MCF 10A (cell line): ENCODE results near the gene MDC1. TPM values are rescaled to one million over a fixed set of nuclear protein-coding genes. Genes with fewer than 3 reads are reported as not detected.

ENCODE experiments used
- BruUV-seq: library from RNA; stranded (reverse); fragments of 400-500 nt; replicated peaks from 2 replicates; lab custom pipeline; 2021; lab: Mats Ljungman, UMichigan
- CTCF ChIA-PET: fragments of 300-600 bp; sonication (Branson Sonifier 250); formaldehyde crosslinking; extraction: SDS; loops from one replicate; lab custom pipeline; 2021; ENCODE audit warnings: antibody characterized with exemption, inconsistent platforms; lab: Yijun Ruan, JAX
- POLR2A ChIA-PET: fragments of 300-600, 350-650 bp; sonication (Branson Sonifier 250); formaldehyde crosslinking; extraction: SDS; loops from one replicate; lab custom pipeline; 2020; ENCODE audit warnings: antibody characterized with exemption, inconsistent platforms; lab: Yijun Ruan, JAX
- DNase-seq: peaks from one replicate; pipeline ENCODE4 v3.0.0-alpha.2; 2018; ENCODE audit not compliant: unreplicated experiment
- H3K27ac Mint-ChIP-seq: one replicate; pipeline ENCODE4 v1.8.0; 2022; ENCODE audit warnings: mild to moderate bottlenecking, low read depth, mixed read lengths; ENCODE audit not compliant: unreplicated experiment
- H3K27me3 Mint-ChIP-seq: one replicate; pipeline ENCODE4 v1.8.0; 2022; ENCODE audit warnings: mixed read lengths; ENCODE audit not compliant: insufficient read depth, unreplicated experiment
- H3K36me3 Mint-ChIP-seq: one replicate; pipeline ENCODE4 v1.8.0; 2022; ENCODE audit warnings: mild to moderate bottlenecking, moderate library complexity, mixed read lengths; ENCODE audit not compliant: insufficient read depth, unreplicated experiment
- H3K4me1 Mint-ChIP-seq: one replicate; pipeline ENCODE4 v1.8.0; 2022; ENCODE audit warnings: mixed read lengths; ENCODE audit not compliant: insufficient read depth, unreplicated experiment
- H3K4me3 Mint-ChIP-seq: one replicate; pipeline ENCODE4 v1.8.0; 2022; ENCODE audit warnings: mild to moderate bottlenecking, moderate library complexity, mixed read lengths; ENCODE audit not compliant: unreplicated experiment
- H3K9me3 Mint-ChIP-seq: one replicate; pipeline ENCODE4 v1.8.0; 2022; ENCODE audit warnings: mixed read lengths; ENCODE audit not compliant: unreplicated experiment
- CTCF ChIP-seq: fragments of 200-600 bp; IDR thresholded peaks from one replicate; pipeline ENCODE4 v1.8.0; 2022; ENCODE audit warnings: antibody characterized with exemption, mild to moderate bottlenecking; ENCODE audit not compliant: unreplicated experiment
- intact Hi-C: fragments of 100-400 bp; cut with micrococcal nuclease; formaldehyde crosslinking; loops from 2 replicates; pipeline ENCODE4 v1.14.1; 2022
- total RNA-seq: library from RNA; stranded (reverse); gene quantifications from 2 replicates; pipeline ENCODE4 v1.2.3, GENCODE V29; 2022

The MDC1 gene
- total RNA-seq, 1 experiment from 2014 or later, result 50.6 TPM

- Mint-ChIP-seq H3K9me3 (no peaks in the 10 kb centered on the region), H3K4me3 (no peak overlapping the region), H3K27ac (no peak overlapping the region), H3K36me3 (peaks cover 60% of the 10 kb centered on the region), H3K27me3 (no peaks in the 10 kb centered on the region), H3K4me1 (peaks cover 7% of the 10 kb centered on the region)
- DNase-seq, result peak; percentile 91
- TF ChIP-seq CTCF, result peak; percentile 86
- POLR2A ChIA-PET, result interaction anchor here (0.6 to 4.5 kb wide), 30 partner anchors 9 to 214 kb away, joined by 3 to 38 read pairs (median 6); partner anchors contain the start of genes C6orf136, DDR1, DHX16 and FLOT1
- no TSS peak for BruUV-seq
- CTCF ChIA-PET, result interaction anchor here (0.6 to 20.7 kb wide), 49 partner anchors 9 to 462 kb away, joined by 3 to 537 read pairs (median 4); partner anchors contain the start of genes DHX16, FLOT1, MDC1 and NRM
- intact Hi-C loops, result no loop called here
These were observed 13.7 kb upstream of the MDC1 start for GRCh38 chr6:30730601-30731435.

DNA sequence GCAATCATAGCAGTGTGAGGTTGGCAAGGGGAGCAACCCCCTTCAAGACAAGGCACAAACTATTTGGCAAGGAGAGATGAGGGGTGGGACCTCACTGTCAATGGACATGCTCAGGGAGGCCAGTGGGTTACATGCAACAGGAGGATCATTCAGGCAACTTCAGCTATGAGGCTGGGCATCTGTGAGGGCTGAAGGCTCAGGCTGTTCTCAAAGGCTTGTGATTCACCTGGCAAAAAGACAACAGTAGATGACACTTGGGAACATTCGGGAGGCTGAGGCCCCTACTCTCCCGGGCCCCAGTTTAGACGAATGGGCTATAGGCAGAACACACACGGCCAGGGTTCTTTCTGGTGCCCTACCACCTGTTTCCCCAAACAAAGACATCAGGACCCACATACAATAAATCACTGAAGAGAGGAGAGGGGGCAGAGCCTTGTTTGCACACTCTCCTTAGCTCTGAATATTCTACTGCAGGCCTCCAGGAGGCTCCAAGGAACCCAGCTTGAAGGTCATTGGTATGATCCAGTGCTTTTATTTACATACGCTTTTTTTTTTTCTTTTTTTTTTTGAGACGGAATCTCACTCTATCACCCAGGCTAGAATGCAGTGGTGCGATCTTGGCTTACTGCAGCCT, 11.0 kb upstream of the MDC1 start:
- Mint-ChIP-seq H3K36me3 (peaks cover 68% of the 10 kb centered on the region), H3K27me3 (no peaks in the 10 kb centered on the region), H3K27ac (no peak overlapping the region), H3K4me3 (no peak overlapping the region), H3K4me1 (peaks cover 29% of the 10 kb centered on the region), H3K9me3 (no peaks in the 10 kb centered on the region)
- intact Hi-C loops, result no loop called here
- TF ChIP-seq CTCF, result no peak
- ChIA-PET POLR2A (interaction anchor here (0.6 to 13.6 kb wide), 6 partner anchors 10 to 157 kb away, joined by 3 to 251 read pairs (median 18); partner anchors contain the start of genes ABCF1 and DHX16), CTCF (interaction anchor here (0.6 to 20.7 kb wide), 9 partner anchors 12 to 359 kb away, joined by 3 to 537 read pairs (median 4); partner anchors contain the start of gene DHX16)
- BruUV-seq, result no TSS peak
- no peak for DNase-seq

DNA sequence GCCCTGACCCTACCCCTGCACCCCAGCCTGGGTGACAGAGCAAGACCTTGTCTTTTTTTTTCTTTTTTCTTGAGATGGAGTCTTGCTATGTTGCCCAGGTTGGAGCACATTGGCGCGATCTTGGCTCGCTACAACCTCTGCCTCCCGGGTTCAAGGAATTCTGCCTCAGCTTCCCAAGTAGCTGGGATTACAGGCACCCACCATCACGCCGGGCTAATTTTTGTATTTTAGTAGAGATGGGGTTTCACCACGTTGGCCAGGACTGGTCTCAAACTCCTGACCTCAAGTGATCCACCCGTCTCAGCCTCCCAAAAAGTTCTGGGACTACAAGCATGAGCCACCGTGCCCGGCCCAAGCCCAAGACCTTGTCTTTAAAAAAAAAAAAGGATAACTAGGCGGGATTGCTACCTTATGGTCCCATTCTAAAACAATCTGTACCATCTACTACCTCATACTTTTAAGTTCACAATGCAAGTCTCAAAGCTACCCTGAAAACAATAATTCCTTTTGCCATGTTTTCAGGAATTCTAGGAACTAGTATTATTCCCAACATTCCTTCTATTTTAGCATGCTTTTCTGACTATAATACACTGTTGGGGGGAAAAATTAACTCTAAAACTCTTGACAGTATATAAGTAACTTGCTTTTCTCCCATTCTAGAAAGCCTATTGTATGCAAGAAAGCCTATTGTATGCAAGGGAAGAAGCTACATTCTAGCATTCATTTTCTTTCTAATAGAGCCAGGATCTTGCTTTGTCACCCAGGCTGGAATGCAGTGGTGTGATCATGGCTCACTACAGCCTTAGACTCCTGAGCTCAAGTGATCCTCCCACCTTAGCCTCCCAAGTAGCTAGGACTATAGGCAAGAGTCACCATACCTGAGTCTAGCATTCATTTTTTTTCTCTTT, 9.7 kb upstream of the MDC1 start:
- TF ChIP-seq CTCF, result no peak
- intact Hi-C loops, result no loop called here

More for the DNA sequence above, 9.7 kb upstream of the MDC1 start:
- DNase-seq, result no peak
- Mint-ChIP-seq H3K9me3 (no peaks in the 10 kb centered on the region), H3K4me1 (peaks cover 39% of the 10 kb centered on the region), H3K27ac (no peak overlapping the region), H3K4me3 (no peak overlapping the region), H3K27me3 (no peaks in the 10 kb centered on the region), H3K36me3 (peaks cover 69% of the 10 kb centered on the region)
- POLR2A ChIA-PET, result interaction anchor here (0.6 to 13.6 kb wide), 11 partner anchors 11 to 184 kb away, joined by 3 to 477 read pairs (median 3); partner anchors contain the start of genes DHX16, FLOT1, MRPS18B and NRM
- CTCF ChIA-PET, result interaction anchor here (0.6 to 20.7 kb wide), 8 partner anchors 10 to 363 kb away, joined by 3 to 537 read pairs (median 3); partner anchors contain the start of gene DHX16
- no TSS peak for BruUV-seq
